Astrocyte (in vitro differentiated cells and primary cell): ENCODE results near the gene TH.

Experiments used
- CTCF ChIP-seq: IDR thresholded peaks from 2 replicates; pipeline ENCODE4 v1.5.1; 2011; ENCODE audit warnings: low read depth, mild to moderate bottlenecking, inconsistent platforms, low read length, moderate library complexity; ENCODE audit not compliant: insufficient read depth
- EZH2 ChIP-seq: IDR thresholded peaks from 2 replicates; pipeline ENCODE4 v1.6.1; 2012; ENCODE audit warnings: mild to moderate bottlenecking, low read length, inconsistent platforms; ENCODE audit not compliant: insufficient read depth

- TF ChIP-seq CTCF (no peak), EZH2 (no peak)
Observed at GRCh38 chr11:2216400-2217064, 44.9 kb upstream of the TH start.
